Peyer's patch (tissue), 4 donors: ENCODE results near the gene ROBO1. TPM values are rescaled to one million over a fixed set of nuclear protein-coding genes. Genes with fewer than 3 reads are reported as not detected.

Source experiments
- DNase-seq, 3 donors: peaks; one replicate each; pipeline ENCODE4 v3.0.0-alpha.2; 2017 to 2019
- H3K27ac ChIP-seq, 4 donors: fragments of 200-600 bp; sonication (generic); one replicate each; pipeline ENCODE4 v1.5.1; 2016 to 2019
- H3K27me3 ChIP-seq, 2 donors: fragments of 200-600 bp; sonication (generic); one replicate each; pipeline ENCODE4 v1.5.1; 2019
- H3K36me3 ChIP-seq, 3 donors: fragments of 200-600 bp; sonication (generic); one replicate each; pipeline ENCODE4 v1.5.1; 2016 to 2019
- H3K4me1 ChIP-seq, 4 donors: fragments of 200-600 bp; sonication (generic); one replicate each; pipeline ENCODE4 v1.5.1; 2016 to 2019
- H3K4me3 ChIP-seq, 4 donors: fragments of 200-600 bp; sonication (generic); 1 replicate in 3 of 4; 2 replicates in 1 of 4; pipeline ENCODE4 v1.5.1; 2016 to 2019; ENCODE audit warnings: mild to moderate bottlenecking in 1 of 4
- H3K9me3 ChIP-seq, 4 donors: fragments of 200-600 bp; sonication (generic); one replicate each; pipeline ENCODE4 v1.5.1; 2016 to 2019; ENCODE audit warnings: mild to moderate bottlenecking in 1 of 4
- POLR2A ChIP-seq, 2 donors: fragments of 450-650 bp; IDR thresholded peaks; one replicate each; pipeline ENCODE4 v1.5.1; 2017; ENCODE audit warnings: antibody characterized with exemption in 2 of 2, mild to moderate bottlenecking in 2 of 2, moderate library complexity in 2 of 2
- total RNA-seq, 4 donors: library from RNA; depleted of rRNA; stranded (reverse); fragments of >200 nt; gene quantifications; one replicate each; pipeline ENCODE4 v1.1.0, GENCODE V29; 2016
- TF ChIP-seq, protein P1 (sequence below), 6 experiments: fragments of 450-650 bp in 4 of 6; fragments of 200-600 bp in 2 of 6; sonication (generic) in 1 of 6; IDR thresholded peaks; one replicate each; pipeline ENCODE4 v1.5.1; 2017 to 2019; ENCODE audit warnings: antibody characterized with exemption in 6 of 6, mild to moderate bottlenecking in 3 of 6, moderate library complexity in 1 of 6

The ROBO1 gene
- total RNA-seq, 4 donors from 2014 or later: 9.5 to 41.3 (median 24.2) TPM

DNA sequence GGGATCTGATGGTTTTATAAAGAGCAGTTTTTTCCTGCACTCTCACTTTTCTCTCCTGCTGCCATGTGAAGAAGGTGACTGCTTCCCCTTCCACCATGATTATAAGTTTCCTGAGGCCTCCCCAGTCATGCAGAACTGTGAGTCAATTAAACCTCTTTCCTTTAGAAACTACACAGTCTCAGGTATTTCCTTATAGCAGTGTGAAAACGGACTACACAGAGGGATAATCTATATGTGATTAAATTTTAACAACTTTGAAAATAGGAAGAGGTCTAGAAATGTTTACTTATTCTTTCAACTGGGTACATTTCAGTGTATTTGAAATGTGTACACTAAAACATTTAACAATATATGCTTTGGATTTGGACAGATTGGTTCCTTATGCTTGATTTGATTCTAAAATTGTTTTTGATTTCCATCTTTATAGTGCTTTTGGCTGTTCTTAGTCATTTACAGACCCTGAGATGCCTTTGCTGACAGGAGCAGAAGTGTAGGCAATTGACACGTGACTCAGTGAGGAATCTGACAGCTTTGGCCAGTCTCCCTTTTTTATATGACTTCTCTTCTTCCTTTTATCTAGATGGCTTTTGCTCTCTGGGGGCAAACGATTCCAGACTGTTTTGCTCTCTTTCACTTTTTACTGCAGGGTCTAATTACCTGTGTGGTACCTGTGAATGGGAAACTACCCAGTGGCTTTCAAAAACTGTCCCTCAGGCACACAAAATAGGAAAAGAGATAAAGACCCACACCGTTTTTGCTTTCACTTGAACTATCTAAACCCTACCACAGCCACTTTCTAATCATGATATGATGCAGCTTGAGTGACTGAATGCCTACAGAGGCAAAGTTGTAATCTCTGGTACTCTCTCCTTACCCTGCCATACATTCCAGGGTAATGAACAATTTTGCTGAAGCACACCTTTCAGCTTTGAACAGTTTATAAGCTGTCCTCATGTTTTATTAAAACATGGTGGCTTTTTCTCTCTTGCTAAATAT, 422.6 kb downstream of the ROBO1 start:
- Histone ChIP-seq H3K4me1 (no peaks in the 10 kb centered on the region), H3K4me3 (no peak overlapping the region), H3K27ac (no peak overlapping the region), H3K36me3 (no peaks in the 10 kb centered on the region), H3K9me3 (no peaks in the 10 kb centered on the region), H3K27me3 (no peaks in the 10 kb centered on the region)
- no peak for DNase-seq
- no peak for TF ChIP-seq POLR2A (IDR thresholded peaks at IDR 0.05)
- TF ChIP-seq, protein P1, sequence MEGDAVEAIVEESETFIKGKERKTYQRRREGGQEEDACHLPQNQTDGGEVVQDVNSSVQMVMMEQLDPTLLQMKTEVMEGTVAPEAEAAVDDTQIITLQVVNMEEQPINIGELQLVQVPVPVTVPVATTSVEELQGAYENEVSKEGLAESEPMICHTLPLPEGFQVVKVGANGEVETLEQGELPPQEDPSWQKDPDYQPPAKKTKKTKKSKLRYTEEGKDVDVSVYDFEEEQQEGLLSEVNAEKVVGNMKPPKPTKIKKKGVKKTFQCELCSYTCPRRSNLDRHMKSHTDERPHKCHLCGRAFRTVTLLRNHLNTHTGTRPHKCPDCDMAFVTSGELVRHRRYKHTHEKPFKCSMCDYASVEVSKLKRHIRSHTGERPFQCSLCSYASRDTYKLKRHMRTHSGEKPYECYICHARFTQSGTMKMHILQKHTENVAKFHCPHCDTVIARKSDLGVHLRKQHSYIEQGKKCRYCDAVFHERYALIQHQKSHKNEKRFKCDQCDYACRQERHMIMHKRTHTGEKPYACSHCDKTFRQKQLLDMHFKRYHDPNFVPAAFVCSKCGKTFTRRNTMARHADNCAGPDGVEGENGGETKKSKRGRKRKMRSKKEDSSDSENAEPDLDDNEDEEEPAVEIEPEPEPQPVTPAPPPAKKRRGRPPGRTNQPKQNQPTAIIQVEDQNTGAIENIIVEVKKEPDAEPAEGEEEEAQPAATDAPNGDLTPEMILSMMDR (IDR thresholded peaks at IDR 0.05): no peak

DNA sequence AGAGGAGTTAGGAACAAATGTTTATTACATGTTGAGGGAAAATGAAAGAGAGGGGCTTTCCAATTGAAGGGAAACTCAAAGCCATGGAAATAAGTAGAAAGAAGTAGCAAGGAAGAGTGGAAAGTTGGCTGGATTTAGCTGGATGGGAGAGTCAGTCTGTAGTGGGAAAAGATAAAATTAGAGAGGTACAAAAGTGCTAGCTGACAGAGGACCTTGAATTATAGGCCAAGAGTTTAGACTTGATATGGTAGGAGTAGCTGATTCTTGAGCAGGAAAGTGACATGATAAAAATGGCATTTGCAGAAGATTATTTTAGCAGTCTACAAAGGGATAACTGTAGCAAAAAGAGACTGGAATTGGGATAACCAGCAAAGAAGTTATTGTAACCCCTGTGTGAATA, 425.8 kb downstream of the ROBO1 start:
- Histone ChIP-seq H3K4me1 (no peaks in the 10 kb centered on the region), H3K4me3 (no peak overlapping the region), H3K36me3 (no peaks in the 10 kb centered on the region), H3K27ac (no peak overlapping the region), H3K27me3 (no peaks in the 10 kb centered on the region), H3K9me3 (no peaks in the 10 kb centered on the region)
- DNase-seq: no peak
- TF ChIP-seq, protein P1 (IDR thresholded peaks at IDR 0.05): no peak
- TF ChIP-seq POLR2A (IDR thresholded peaks at IDR 0.05): no peak

DNA sequence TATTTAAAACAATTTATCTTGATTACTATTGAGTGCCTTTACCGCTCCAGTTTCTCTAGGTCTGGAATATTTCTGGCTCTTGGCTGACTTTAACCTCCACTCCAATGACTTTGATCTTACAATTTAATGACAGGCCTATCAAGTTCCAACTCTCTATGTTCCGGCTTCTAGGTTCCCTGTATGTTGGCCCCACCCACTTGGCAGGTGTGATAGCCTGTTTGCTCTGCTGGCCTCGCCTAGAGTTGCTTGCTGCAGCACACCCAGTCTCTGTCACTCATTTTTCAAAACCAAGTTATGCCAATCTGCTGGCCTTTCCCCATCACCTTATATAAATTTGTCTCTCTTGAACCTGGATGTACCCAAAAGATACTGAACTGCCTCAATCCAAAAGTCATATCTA, 428.0 kb downstream of the ROBO1 start:
- H3K4me3 ChIP-seq: no peak overlapping the region
- H3K9me3 ChIP-seq: no peaks in the 10 kb centered on the region
- no peaks in the 10 kb centered on the region for H3K27me3 ChIP-seq
- H3K27ac ChIP-seq: no peak overlapping the region
- no peaks in the 10 kb centered on the region for H3K4me1 ChIP-seq
- H3K36me3 ChIP-seq: no peaks in the 10 kb centered on the region
- TF ChIP-seq, protein P1 (IDR thresholded peaks at IDR 0.05): no peak
- TF ChIP-seq POLR2A (IDR thresholded peaks at IDR 0.05): no peak
- DNase-seq: peak in 2 of 3 donors; percentile 65 to 79

DNA sequence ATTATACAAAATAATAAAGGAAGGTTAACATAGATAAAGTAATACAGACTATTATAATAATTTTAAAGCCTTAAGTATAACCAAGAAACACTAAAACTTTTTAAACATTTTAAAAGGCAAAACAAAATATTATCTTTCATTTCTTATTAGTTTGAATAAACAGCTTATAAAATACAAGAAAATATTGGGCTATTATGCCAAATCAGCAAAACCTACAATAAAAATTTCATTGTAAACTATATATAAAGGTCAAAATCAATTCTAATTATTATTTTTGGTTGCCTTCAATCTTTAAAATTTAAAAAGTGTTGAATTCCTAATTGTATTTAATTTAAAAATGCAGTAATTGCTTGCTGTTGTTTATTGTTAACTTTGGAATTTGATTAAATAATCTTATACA, 430.0 kb downstream of the ROBO1 start:
- TF ChIP-seq, protein P1 (IDR thresholded peaks at IDR 0.05): no peak
- TF ChIP-seq POLR2A (IDR thresholded peaks at IDR 0.05): no peak
- Histone ChIP-seq H3K4me1 (no peaks in the 10 kb centered on the region), H3K4me3 (no peak overlapping the region), H3K27me3 (no peaks in the 10 kb centered on the region), H3K36me3 (no peaks in the 10 kb centered on the region), H3K27ac (no peak overlapping the region), H3K9me3 (no peaks in the 10 kb centered on the region)
- DNase-seq: no peak

DNA sequence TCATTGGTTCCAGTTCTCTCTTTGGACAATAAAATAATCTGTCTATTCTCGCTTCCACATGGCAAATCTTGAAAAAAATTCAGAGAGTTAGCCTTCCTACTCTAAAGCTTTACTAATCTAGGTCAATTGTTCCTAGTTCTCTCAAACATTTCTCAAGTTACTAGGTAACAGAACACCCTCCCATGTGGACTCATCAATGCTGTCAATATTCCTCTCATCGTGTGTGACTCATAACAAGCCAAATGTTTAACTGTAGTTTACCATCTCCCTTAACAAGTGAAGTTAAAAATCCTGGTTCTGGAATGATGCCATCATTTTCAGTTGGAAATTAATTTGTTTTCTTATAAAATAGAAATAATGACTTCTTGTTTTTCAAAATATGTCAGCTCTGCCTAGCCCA, 438.6 kb downstream of the ROBO1 start:
- no peaks in the 10 kb centered on the region for H3K9me3 ChIP-seq
- no peak overlapping the region for H3K27ac ChIP-seq
- H3K4me3 ChIP-seq: no peak overlapping the region
- H3K36me3 ChIP-seq: no peaks in the 10 kb centered on the region
- no peak for DNase-seq
- TF ChIP-seq, protein P1 (IDR thresholded peaks at IDR 0.05): no peak
- no peak for TF ChIP-seq POLR2A (IDR thresholded peaks at IDR 0.05)
- no peaks in the 10 kb centered on the region for H3K27me3 ChIP-seq
- H3K4me1 ChIP-seq: no peaks in the 10 kb centered on the region
